Hematopoietic multipotent progenitor cell treated with erythropoietin and hydrocortisone succinate and interleukin-3 and kit ligand, for 8 days (in vitro differentiated cells): ENCODE results near the gene LHFPL6.

Experiments
- DNase-seq: peaks from one replicate; pipeline ENCODE4 v3.0.0-alpha.2; 2015

The LHFPL6 gene

GRCh38 chr13:39590466-39591036 is 12.4 kb downstream of the LHFPL6 start:
- no peak for DNase-seq

- no peak for DNase-seq
Observed at GRCh38 chr13:39588384-39588783, 14.6 kb downstream of the LHFPL6 start.

GRCh38 chr13:39587939-39588338 is 15.1 kb downstream of the LHFPL6 start:
- DNase-seq = no peak

GRCh38 chr13:39586958-39587605 is 15.9 kb downstream of the LHFPL6 start:
- no peak for DNase-seq

DNA sequence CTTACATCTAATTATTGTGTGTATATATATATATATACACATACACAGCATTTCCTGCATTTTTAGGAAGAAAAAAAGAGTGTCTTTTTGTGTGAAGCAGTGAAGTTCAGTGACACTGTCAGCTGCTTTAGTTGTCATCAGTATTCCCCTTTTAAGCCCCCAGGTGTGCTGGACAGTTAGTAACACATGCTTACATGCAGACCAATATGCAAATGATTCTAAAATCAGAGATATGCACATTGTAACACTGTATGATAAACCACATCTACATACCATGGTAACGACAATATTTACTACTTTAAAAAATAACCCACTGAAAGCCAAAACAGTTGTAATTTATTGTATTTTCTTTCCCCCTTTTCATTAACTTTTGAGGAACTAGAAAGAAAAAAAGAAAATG is 16.8 kb downstream of the LHFPL6 start:
- DNase-seq = no peak

DNA sequence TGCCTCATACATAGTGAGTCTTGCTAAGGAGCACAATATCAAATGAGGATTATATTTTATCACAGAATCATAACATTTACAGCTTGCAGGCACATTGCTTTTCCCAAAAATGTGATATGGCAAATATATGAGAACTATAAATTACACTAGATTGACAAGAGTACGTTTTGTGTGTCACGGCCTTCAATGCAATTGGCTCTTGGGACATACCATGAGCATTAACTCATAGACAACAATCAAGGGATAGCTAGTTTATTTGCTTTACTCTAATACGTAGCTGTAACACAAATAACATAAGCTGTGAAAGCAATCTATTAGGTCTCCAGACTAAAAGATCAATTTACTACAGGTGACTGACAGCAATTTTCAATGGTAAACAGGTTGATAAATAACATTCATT is 17.8 kb downstream of the LHFPL6 start:
- DNase-seq = no peak

GRCh38 chr13:39580881-39581575 is 22.0 kb downstream of the LHFPL6 start:
- DNase-seq = peak; percentile 14

DNA sequence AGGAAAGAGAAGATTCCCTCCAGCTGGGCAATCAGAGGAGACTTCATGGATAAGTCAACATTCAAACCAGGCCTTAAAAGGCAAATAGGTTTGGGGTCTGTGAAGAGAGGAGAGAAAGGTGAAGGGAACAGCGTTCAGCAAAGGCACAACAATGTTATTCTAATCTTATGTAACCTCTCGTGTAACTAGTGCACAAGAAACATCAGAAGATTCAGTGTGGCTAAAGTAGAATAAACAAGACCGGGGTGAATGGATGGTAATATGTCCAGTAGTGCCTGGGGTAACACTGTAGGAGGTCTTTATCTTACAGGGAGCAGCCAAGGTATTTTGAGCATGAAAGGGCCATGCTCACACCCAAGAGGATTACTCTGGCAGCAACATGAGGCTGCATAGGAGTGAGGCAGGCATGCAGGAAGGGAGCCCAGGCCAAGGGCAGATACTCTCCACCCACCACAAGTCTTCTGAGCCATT is 24.1 kb downstream of the LHFPL6 start:
- no peak for DNase-seq

GRCh38 chr13:39577838-39578491 is 25.0 kb downstream of the LHFPL6 start:
- peak; percentile 36 for DNase-seq

DNA sequence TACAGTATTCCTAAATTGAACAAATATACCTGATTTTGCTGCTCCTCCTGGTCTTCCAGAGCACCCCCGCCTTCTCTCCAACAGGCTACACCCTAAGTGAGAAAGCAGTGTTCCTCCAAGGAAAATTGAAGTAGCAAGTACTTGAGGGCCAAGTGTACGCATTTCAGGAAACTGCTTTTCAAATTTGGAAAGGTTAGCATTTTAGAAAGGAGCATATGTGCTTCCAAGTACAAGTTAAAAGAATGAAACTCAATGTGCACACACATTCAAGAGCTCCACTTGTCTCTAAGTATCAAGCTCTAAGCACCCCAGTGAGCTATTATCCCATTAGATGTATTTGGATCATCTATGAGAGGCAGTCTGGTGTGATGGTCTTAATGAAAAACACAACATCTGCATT is 25.8 kb downstream of the LHFPL6 start:
- DNase-seq = no peak

GRCh38 chr13:39575641-39576238 is 27.3 kb downstream of the LHFPL6 start:
- peak; percentile 25 for DNase-seq

DNA sequence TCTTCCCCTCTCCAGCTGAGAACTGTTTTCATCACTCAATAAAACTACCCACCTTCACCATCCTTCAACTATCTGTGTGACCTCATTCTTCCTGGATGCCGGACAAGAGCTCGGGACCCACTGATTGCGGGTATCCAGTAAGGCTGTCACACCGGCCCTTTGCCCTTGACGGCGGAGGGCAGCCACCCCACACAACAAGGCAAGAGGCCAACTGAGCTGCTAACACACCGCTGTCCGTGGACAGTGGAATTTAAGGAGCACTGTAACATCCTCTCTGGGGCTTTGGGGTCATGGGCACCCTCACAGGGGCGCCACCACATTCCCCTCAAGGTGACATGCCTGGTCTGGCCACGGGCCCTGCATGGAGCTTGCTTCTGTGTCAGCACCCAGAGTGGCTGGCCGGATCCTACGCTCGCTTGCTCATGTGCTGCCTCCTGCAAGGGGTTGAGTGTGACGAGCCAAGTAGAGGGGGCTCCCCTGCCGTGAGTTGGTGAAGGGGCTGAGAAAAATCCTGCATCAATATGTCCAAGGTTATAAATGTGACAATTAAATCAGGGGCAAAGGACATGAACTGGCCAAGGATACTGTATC is 31.4 kb downstream of the LHFPL6 start:
- DNase-seq = no peak

GRCh38 chr13:39567569-39567968 is 35.4 kb downstream of the LHFPL6 start:
- no peak for DNase-seq

DNA sequence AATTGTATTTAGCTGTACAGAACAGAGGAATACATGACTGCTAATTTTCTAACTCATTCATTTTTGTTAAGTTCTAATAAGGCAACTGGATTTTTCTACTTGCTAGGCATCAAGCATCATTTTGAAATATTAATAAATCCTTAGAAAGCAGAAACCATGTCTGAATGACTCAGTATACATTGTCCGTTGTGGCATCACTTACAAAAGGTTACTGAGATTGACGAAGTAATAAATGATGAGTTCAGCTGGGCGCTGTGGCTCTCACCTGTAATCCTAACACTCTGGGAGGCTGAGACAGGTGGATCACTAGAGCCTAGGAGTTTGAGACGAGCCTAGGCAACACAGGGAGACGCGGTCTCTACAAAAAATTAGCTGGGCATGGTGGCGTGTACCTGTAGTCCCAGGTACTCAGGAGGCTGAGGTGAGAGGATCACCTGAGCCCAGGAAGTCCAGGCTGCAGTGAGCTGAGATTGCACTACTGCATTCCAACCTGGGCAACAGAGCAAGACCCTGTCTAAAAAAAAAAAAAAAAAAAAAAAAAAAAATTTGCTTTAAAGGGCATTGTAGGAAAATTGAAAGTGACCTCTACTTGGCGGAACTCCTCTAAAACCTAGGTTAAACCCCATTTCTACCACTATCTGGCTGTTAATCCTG is 36.6 kb downstream of the LHFPL6 start:
- DNase-seq = no peak

- DNase-seq = no peak
Observed at GRCh38 chr13:39565036-39565949, 37.7 kb downstream of the LHFPL6 start.

- DNase-seq = no peak
Observed at GRCh38 chr13:39563470-39563735, 39.6 kb downstream of the LHFPL6 start.

DNA sequence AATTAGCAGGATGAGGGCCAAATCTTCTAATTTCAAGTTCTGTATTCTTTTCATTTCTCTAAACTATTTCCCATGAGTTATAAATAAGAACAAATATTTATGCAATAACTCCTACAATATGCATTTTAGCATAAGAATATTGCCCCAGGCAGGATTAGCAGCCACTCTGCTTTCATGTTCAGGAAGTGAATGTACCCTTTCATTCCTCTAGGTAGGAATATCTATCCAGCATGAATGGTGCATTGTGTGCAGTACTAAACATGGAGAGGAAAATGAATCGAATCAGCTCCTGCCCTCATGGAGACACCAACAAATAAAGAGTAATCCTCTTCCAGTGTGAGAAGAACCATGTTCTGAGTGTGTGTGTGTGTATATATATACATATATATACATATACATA is 41.0 kb downstream of the LHFPL6 start:
- no peak for DNase-seq

DNA sequence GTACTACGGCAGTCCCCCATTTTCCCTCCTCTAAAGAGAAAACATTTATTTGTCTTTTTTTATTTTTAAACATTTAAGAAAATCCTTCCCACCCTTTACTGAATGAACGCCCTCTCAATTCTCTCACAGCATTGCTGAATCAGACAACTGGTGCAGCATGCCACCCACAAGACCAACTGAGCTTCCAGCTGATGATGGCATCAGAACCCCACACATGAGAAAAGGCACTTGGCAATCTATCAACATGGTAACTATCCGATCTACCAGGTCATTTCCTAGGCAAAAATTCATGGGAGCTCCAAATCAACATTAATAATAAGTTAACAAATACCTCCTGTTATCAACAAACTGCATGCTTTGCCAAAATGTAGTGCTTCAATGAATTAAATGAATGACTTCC is 43.1 kb downstream of the LHFPL6 start:
- no peak for DNase-seq

DNA sequence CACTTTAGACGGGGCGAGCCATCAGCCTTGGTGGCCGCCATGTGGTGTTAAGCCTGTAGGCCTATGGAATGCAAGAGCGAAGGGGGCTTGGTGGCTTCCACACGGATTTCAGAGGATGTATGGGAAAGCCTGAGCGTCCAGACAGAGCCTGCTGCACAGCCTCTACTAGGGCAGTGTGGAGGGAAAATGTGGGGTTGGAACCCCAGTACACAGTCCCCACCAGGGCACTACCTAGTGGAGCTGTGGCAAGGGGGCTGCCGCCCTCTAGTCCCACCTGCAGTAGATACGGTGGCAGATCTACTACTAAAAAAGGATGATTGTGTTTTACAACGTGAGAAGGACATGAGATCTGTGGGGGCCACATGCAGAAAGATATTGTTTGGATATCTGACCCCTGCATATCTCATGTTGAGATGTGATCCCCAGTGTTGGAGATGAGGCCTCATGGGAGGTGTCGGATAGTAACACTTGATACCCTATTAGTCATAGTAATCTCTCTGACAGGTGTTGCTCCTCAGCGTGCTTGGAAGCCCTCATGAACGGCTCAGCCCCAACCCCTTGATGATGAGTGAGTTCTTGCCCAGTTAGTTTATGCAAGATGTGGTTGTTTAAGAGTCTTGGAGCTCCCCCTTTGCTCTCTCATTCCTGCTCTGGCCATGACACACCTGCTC is 45.6 kb downstream of the LHFPL6 start:
- DNase-seq = no peak

DNA sequence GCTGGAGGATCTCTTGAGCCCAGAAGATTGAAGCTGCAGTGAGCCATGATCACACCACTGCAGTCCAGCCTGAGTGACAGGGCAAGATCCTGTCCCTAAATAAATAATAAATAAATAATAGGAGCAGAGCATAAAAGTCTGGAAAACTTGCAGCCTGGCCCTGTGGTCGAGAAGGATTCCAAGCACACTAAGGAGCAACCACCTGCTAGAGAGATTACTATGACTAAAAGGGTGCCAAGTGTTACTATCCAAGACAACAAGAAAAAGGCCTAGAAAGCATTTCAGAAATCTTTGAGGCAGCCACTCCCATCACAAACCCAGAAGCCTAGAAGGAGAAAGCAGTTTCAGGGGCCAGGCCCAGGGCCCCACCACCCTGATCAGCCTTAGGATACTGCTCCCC is 46.1 kb downstream of the LHFPL6 start:
- no peak for DNase-seq

DNA sequence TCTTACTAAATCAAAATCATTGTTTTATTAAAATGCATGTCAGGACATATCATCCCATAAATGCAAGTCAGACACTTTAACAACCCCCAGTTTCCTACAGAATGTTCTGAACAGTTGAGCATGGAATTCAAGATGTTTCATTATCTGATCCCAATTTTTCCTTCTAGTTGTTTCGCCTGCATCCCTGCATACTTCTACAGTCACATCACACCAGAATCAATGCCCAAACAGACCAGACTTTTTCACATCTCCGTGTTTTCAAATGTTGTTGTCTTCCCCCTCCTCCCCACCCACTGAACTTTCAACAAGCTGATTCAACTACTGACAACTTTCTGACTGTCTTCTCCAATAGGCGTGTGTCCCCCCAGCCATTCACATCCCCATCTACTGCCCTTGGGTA is 48.6 kb downstream of the LHFPL6 start:
- no peak for DNase-seq
